Stomach (tissue), 9 donors: ENCODE data around the gene COPS4. TPM values are rescaled to one million over a fixed set of nuclear protein-coding genes. Genes with fewer than 3 reads are reported as not detected.
A peak's percentile ranks its signal among the peaks of the same experiment; 100 is the strongest.
"Not testable (repeated sequence)": the region's sequence is repeated elsewhere in the genome, so short reads cannot be mapped to it uniquely, and the experiment has no call there.

Experiments
- DNase-seq, 2 donors: peaks; one replicate each; pipeline versions ENCODE4 v3.0.0 to v3.0.0-alpha.2; 2013 to 2019
- H3K27ac ChIP-seq, 5 donors: fragments of 200-600 bp in 4 of 5; sonication (generic) in 4 of 5; one replicate each; pipeline ENCODE4 v1.5.1; 2013 to 2019; ENCODE audit warnings: mild to moderate bottlenecking in 1 of 5, moderate library complexity in 1 of 5
- H3K27me3 ChIP-seq, 3 donors: fragments of 200-600 bp; sonication (generic); one replicate each; pipeline ENCODE4 v1.5.1; 2017 to 2019; ENCODE audit warnings: mixed run types in 1 of 3
- H3K36me3 ChIP-seq, 4 donors: fragments of 200-600 bp; sonication (generic); 1 replicate in 3 of 4; 2 replicates in 1 of 4; pipeline ENCODE4 v1.5.1; 2016 to 2019
- H3K4me1 ChIP-seq, 4 donors: fragments of 200-600 bp; sonication (generic); one replicate each; pipeline ENCODE4 v1.5.1; 2016 to 2019
- H3K4me3 ChIP-seq, 4 donors: fragments of 200-600 bp; sonication (generic) in 3 of 4; one replicate each; pipeline ENCODE4 v1.5.1; 2016 to 2019; ENCODE audit warnings: mild to moderate bottlenecking in 1 of 4
- H3K9me3 ChIP-seq, 4 donors: fragments of 200-600 bp; sonication (generic); one replicate each; pipeline ENCODE4 v1.5.1; 2016 to 2019
- EP300 ChIP-seq: sonication (generic); formaldehyde crosslinking; IDR thresholded peaks from one replicate; pipeline ENCODE4 v1.6.1; 2017; ENCODE audit warnings: antibody characterized with exemption
- POLR2A ChIP-seq, 4 donors: fragments of 450-650 bp; IDR thresholded peaks; one replicate each; pipeline ENCODE4 v1.6.1; 2016; ENCODE audit warnings: antibody characterized with exemption in 4 of 4, control low read depth in 2 of 4, mild to moderate bottlenecking in 1 of 4, moderate library complexity in 1 of 4
- POLR2AphosphoS5 ChIP-seq, 3 donors: sonication (generic); formaldehyde crosslinking; IDR thresholded peaks; one replicate each; pipeline ENCODE4 v1.6.1; 2016; ENCODE audit warnings: antibody characterized with exemption in 3 of 3
- WGBS, 5 donors: extraction: QIAGEN DNeasy Blood & Tissue Kit in 3 of 5; methylation state at CpG; one replicate each; pipeline versions ENCODE4 v1.1.5 to v1.1.7; 2013 to 2018; 5-methylcytosine and 5-hydroxymethylcytosine counted together
- intact Hi-C: fragments of 100-400 bp; cut with DNase I; formaldehyde crosslinking; loops from one replicate; pipeline ENCODE4 v1.15.1; 2023; ENCODE audit warnings: low total_unique reads
- polyA plus RNA-seq, 3 donors: library from polyadenylated mRNA; stranded (reverse); fragments of 200-250 nt; gene quantifications; one replicate each; pipeline ENCODE4 v1.2.3, GENCODE V29; 2013
- total RNA-seq, 5 donors: library from RNA; depleted of rRNA; stranded (reverse); fragments of >200 nt; gene quantifications; one replicate each; pipeline versions ENCODE4 v1.1.0 to v1.2.3, GENCODE V29; 2014 to 2016
- TF ChIP-seq, protein P1 (sequence below), 7 experiments: fragments of 450-650 bp in 4 of 7; fragments of 200-600 bp in 3 of 7; sonication (generic) in 3 of 7; IDR thresholded peaks; one replicate each; pipeline ENCODE4 v1.5.1; 2016 to 2019; ENCODE audit warnings: antibody characterized with exemption in 7 of 7, control low read depth in 2 of 7, mild to moderate bottlenecking in 1 of 7
- donor health status: healthy with polysubstance abuse.
- donor health status: Bipolar disorder and iron deficiency.
- donor health status: healthy.

The COPS4 gene
- total and polyA plus RNA-seq, 8 donors: 1.7 to 302 (median 35.2) TPM

DNA sequence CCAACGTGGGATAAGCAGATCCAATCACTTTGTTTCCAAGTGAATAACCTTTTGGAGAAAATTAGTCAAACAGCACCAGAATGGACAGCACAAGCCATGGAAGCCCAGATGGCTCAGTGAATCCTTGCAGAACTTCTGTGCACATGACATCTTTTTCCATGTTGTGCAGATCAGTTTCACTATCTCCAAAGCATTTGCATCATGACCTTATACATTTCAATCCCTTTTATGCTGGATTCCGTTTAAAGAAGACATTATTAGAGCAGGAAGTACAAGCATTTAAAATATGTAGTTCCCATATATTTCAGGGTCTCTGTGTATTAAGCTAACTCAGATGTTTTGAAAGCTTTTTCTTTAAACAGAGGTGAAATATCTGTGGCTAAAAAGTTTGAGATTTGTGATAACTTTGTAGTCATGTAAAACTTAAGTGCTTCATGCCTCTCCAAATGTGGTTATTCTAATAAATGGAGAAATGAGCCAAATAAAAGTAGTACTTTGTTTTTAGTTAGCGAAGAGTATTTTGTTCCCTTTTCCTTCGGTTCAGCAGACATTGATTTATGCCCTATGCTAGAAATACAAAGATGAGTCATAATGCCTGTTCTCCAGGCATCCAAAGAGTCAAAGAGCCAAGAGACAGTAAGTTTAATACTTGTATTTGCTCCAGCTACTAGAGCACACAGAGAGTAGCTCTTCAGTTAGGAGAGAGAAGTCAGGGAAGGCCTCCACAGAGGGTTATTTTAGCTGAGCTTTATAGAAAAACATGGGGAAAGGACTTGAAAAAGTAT lies 40.5 kb downstream of the COPS4 start:
- Histone ChIP-seq H3K4me3 (no peak overlapping the region), H3K36me3 (peaks cover 4 to 61% (median 55%) of the 10 kb centered on the region in 4 donors), H3K27me3 (no peaks in the 10 kb centered on the region), H3K9me3 (no peaks in the 10 kb centered on the region), H3K27ac (no peak overlapping the region), H3K4me1 (peaks cover 0 to 5% (median 2%) of the 10 kb centered on the region in 4 donors)
- DNase-seq: peak in 1 of 2 donors; percentile 17
- 59 to 84% (median 67%) methylated on average over 4 of the region's 4 CpGs for WGBS, 5 donors
- intact Hi-C loops: loop anchor here (10.0 kb wide), 1 partner anchor 179 kb away; no protein-coding TSS in a partner anchor
- TF ChIP-seq, protein P1, sequence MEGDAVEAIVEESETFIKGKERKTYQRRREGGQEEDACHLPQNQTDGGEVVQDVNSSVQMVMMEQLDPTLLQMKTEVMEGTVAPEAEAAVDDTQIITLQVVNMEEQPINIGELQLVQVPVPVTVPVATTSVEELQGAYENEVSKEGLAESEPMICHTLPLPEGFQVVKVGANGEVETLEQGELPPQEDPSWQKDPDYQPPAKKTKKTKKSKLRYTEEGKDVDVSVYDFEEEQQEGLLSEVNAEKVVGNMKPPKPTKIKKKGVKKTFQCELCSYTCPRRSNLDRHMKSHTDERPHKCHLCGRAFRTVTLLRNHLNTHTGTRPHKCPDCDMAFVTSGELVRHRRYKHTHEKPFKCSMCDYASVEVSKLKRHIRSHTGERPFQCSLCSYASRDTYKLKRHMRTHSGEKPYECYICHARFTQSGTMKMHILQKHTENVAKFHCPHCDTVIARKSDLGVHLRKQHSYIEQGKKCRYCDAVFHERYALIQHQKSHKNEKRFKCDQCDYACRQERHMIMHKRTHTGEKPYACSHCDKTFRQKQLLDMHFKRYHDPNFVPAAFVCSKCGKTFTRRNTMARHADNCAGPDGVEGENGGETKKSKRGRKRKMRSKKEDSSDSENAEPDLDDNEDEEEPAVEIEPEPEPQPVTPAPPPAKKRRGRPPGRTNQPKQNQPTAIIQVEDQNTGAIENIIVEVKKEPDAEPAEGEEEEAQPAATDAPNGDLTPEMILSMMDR (IDR thresholded peaks at IDR 0.05): no peak
- TF ChIP-seq POLR2A (IDR thresholded peaks at IDR 0.05) (no peak), POLR2AphosphoS5 (IDR thresholded peaks at IDR 0.05) (no peak), EP300 (no peak)

DNA sequence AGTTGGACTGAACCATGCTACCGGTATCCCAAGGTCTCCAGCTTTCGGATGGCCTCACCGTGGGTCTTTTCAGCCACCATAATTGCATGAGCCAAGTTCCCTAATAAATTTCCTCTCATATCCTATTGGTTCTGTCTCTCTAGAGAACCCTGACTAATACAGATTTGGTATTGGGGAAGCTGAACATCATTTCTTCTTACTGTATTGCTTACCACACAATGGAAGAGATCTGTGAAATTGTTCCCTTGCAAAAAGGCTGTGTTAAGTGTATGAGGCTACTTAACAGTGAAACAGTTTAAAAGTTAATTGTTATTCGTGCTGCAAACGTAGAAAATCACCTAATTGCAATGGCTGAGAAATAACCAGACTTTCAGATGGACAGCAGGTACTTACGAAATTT lies 45.6 kb downstream of the COPS4 start:
- Histone ChIP-seq H3K27ac (no peak overlapping the region), H3K4me3 (no peak overlapping the region), H3K4me1 (peaks cover 0 to 5% (median 0%) of the 10 kb centered on the region in 4 donors), H3K27me3 (no peaks in the 10 kb centered on the region), H3K9me3 (no peaks in the 10 kb centered on the region), H3K36me3 (peaks cover 0 to 19% (median 19%) of the 10 kb centered on the region in 4 donors)
- 90 to 95% (median 95%) methylated on average over 6 of the region's 6 CpGs for WGBS, 5 donors
- intact Hi-C loops: no loop called here
- TF ChIP-seq, protein P1 (IDR thresholded peaks at IDR 0.05): no peak
- TF ChIP-seq EP300 (no peak), POLR2A (IDR thresholded peaks at IDR 0.05) (no peak), POLR2AphosphoS5 (IDR thresholded peaks at IDR 0.05) (no peak)
- DNase-seq: no peak

DNA sequence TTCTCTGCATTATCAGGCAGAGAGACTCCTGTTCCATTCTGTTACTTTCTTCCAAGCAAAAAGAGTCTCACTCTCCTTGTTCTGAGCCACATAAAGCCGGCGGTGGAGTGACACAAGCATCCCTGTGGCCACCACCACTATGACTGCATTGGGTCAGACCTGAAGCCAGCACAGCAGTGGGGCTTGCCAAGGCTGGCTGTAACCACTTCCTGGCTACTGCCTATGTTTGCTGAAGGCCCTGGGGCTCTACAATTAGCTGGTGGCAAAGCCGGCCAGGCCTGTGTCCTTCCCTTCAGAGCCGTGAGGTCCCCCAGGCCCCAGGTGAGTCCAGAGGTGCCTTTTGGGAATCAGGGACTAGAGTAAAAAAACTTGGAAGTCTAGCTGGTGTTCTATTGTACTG lies 47.8 kb downstream of the COPS4 start:
- Histone ChIP-seq H3K4me1 (peaks cover 0 to 5% (median 0%) of the 10 kb centered on the region in 4 donors), H3K9me3 (no peaks in the 10 kb centered on the region), H3K36me3 (no peaks in the 10 kb centered on the region), H3K4me3 (no peak overlapping the region), H3K27me3 (no peaks in the 10 kb centered on the region), H3K27ac (no peak overlapping the region)
- TF ChIP-seq EP300: no peak
- 54 to 77% (median 59%) methylated on average over 4 of the region's 4 CpGs for WGBS, 5 donors
- intact Hi-C loops: no loop called here
- DNase-seq: peak in 1 of 2 donors; percentile 45

DNA sequence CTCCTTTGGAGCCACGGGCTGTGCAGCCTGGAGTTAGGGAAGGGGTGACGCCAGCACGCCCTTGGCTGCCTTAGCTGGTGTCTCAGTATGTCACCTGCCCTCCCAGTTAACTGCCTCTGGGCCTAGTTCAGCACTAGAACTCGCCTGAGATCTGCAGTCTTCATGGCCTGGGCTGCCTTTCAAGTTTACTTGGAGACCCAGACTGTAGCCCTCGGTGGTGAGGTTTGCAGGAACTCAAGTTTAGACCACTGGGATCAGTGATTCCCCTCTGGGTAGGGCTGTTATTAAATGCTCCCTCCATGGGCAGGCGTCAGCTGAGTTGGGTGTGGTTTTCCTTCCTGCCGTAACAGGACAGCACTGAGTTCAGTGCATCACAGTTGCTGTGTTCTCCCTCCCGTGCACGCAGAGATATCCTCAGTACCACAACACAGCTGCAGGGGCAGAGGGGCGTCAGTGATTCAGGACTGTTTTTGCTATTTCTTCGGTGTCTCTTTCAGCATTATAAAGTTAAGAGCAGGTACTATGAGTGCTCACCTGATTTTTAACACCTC lies 49.0 kb downstream of the COPS4 start:
- Histone ChIP-seq H3K4me1 (peaks cover 0 to 5% (median 0%) of the 10 kb centered on the region in 4 donors), H3K36me3 (peaks cover 0 to 4% (median 0%) of the 10 kb centered on the region in 4 donors), H3K4me3 (no peak overlapping the region), H3K27ac (no peak overlapping the region), H3K27me3 (no peaks in the 10 kb centered on the region), H3K9me3 (no peaks in the 10 kb centered on the region)
- peak in 1 of 2 donors; percentile 63 for DNase-seq
- intact Hi-C loops: no loop called here
- WGBS, 5 donors: 62 to 75% (median 71%) methylated on average over 9 to 11 of the region's 11 CpGs
- TF ChIP-seq, protein P1 (IDR thresholded peaks at IDR 0.05): no peak
- TF ChIP-seq POLR2A (IDR thresholded peaks at IDR 0.05) (no peak), EP300 (no peak), POLR2AphosphoS5 (IDR thresholded peaks at IDR 0.05) (no peak)

DNA sequence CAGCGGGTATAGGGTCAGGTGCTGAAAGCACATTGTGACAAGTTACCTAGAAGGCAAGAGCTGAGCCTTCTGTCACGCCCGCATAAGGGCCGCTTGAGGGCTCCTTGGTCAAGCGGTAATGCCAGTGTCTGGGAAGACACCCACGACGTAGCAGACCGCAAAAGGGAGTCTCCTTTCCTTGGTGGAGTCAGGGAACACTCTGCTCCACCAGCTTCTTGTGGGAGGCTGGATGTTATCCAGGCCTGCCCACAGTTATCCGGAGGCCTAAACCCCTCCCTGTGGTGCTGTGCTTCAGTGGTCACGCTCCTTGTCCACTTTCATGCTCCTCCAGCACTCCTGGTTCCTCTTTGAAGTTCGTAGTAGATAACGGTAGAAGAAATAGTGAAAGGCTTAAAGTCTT lies 50.0 kb downstream of the COPS4 start:
- H3K27me3 ChIP-seq, H3K4me3 ChIP-seq, intact Hi-C loops, H3K4me1 ChIP-seq, DNase-seq, H3K9me3 ChIP-seq, H3K27ac ChIP-seq: not testable (repeated sequence)
- H3K36me3 ChIP-seq: peaks cover 0 to 12% (median 2%) of the 10 kb centered on the region in 4 donors
- WGBS, 5 donors: 81 to 91% (median 88%) methylated on average over 12 of the region's 12 CpGs
